HCT116 (cell line): Measurements from ENCODE around the gene DNAJC1. TPM values are rescaled to one million over a fixed set of nuclear protein-coding genes. Genes with fewer than 3 reads are reported as not detected.

Experiments used
- ATAC-seq: fragments of 200-7000 bp; cut with Tn5 transposase; 2 replicates; pipeline ENCODE4 v1.9.1; 2020; ENCODE audit warnings: mild to moderate bottlenecking, moderate library complexity
- BruUV-seq: library from RNA; stranded (reverse); fragments of 400-500 nt; replicated peaks from 2 replicates; lab custom pipeline; 2021; lab: Mats Ljungman, UMichigan
- CTCF ChIA-PET: fragments of 300-600 bp; sonication (Branson Sonifier 250); formaldehyde crosslinking; loops from one replicate; lab custom pipeline; 2021; ENCODE audit warnings: antibody characterized with exemption; lab: Charles Lee
- POLR2A ChIA-PET: fragments of 300-600, 350-600 bp; sonication (Branson Sonifier 250); formaldehyde crosslinking; loops from one replicate; lab custom pipeline; 2021; ENCODE audit warnings: antibody characterized with exemption; lab: Charles Lee
- RAD21 ChIA-PET, 2 experiments: fragments of 300-600 bp; sonication (Branson Sonifier 250); formaldehyde crosslinking; loops; one replicate each; lab custom pipeline; 2023; ENCODE audit warnings: low total read pairs in 2 of 2; ENCODE audit not compliant: uncharacterized antibody in 2 of 2, unreplicated experiment in 2 of 2, low non-redundant PET in 1 of 2; lab: Charles Lee
- DNase-seq: peaks from one replicate; pipeline ENCODE4 v3.0.0-alpha.2; 2010; ENCODE audit warnings: low read depth, low spot score
- H2AFZ ChIP-seq: fragments of 200-600 bp; shearing (Covaris generic), sonication (generic); 2 replicates; pipeline ENCODE4 v1.6.1; 2017; ENCODE audit warnings: low read depth, mixed run types, mixed read lengths, antibody characterized with exemption, low read length; ENCODE audit not compliant: poor library complexity, severe bottlenecking
- H3K27ac ChIP-seq: 2 replicates; pipeline ENCODE4 v1.5.1; 2012; ENCODE audit warnings: low read depth, low read length
- H3K27me3 ChIP-seq: fragments of 200-600 bp; sonication (generic); 2 replicates; pipeline ENCODE4 v1.6.1; 2016; ENCODE audit warnings: mixed run types, low read length, mixed read lengths; ENCODE audit not compliant: insufficient read depth
- H3K36me3 ChIP-seq, 2 experiments: fragments of 200-500 bp in 1 of 2; fragments of 200-600 bp in 1 of 2; sonication (Bioruptor generic) in 1 of 2; sonication (generic) in 1 of 2; 2 replicates each; pipeline versions ENCODE4 v1.5.1 to v1.6.1; 2014 to 2016; ENCODE audit warnings: low read length in 2 of 2, inconsistent platforms in 1 of 2, mixed read lengths in 1 of 2, mixed run types in 1 of 2; ENCODE audit not compliant: insufficient read depth in 2 of 2, control insufficient read depth in 1 of 2
- H3K4me1 ChIP-seq, 2 experiments: fragments of 200-600 bp in 1 of 2; sonication (generic) in 1 of 2; 2 replicates each; pipeline versions ENCODE4 v1.5.1 to v1.6.1; 2012 to 2017; ENCODE audit warnings: low read length in 2 of 2, inconsistent platforms in 1 of 2, mild to moderate bottlenecking in 1 of 2, mixed read lengths in 1 of 2, mixed run types in 1 of 2, moderate library complexity in 1 of 2; ENCODE audit not compliant: insufficient read depth in 2 of 2, control insufficient read depth in 1 of 2
- H3K4me2 ChIP-seq: fragments of 200-600 bp; sonication (generic); 2 replicates; pipeline ENCODE4 v1.6.1; 2017; ENCODE audit warnings: mixed run types, low read length, mixed read lengths
- H3K4me3 ChIP-seq, 2 experiments: fragments of 200-600 bp in 1 of 2; sonication (generic) in 1 of 2; replicated peaks in 1 of 2; 2 replicates each; pipeline ENCODE4 v1.5.1; 2011 to 2016; ENCODE audit warnings: low read length in 2 of 2, control low read depth in 1 of 2, low read depth in 1 of 2, mild to moderate bottlenecking in 1 of 2, mixed read lengths in 1 of 2, mixed run types in 1 of 2
- H3K79me2 ChIP-seq: fragments of 200-600 bp; sonication (generic); 2 replicates; pipeline ENCODE4 v1.6.1; 2017; ENCODE audit warnings: mild to moderate bottlenecking, mixed run types, low read length, moderate library complexity, mixed read lengths; ENCODE audit not compliant: insufficient read depth
- H3K9ac ChIP-seq: fragments of 200-600 bp; sonication (generic); 2 replicates; pipeline ENCODE4 v1.6.1; 2016; ENCODE audit warnings: low read length, mixed read lengths
- H3K9me2 ChIP-seq: fragments of 200-600 bp; sonication (generic), shearing (Covaris generic); 2 replicates; pipeline ENCODE4 v1.6.1; 2017; ENCODE audit warnings: mixed run types, mild to moderate bottlenecking, moderate library complexity; ENCODE audit not compliant: insufficient read depth
- H3K9me3 ChIP-seq, 2 experiments: fragments of 200-500 bp in 1 of 2; fragments of 200-600 bp in 1 of 2; sonication (Bioruptor generic) in 1 of 2; sonication (generic) in 1 of 2; 2 replicates each; pipeline ENCODE4 v1.6.1; 2014 to 2017; ENCODE audit warnings: low read length in 2 of 2, mixed read lengths in 2 of 2, inconsistent platforms in 1 of 2, low read depth in 1 of 2, mild to moderate bottlenecking in 1 of 2, mixed run types in 1 of 2, moderate library complexity in 1 of 2; ENCODE audit not compliant: control insufficient read depth in 1 of 2, insufficient read depth in 1 of 2
- H4K20me1 ChIP-seq: fragments of 200-600 bp; sonication (generic), shearing (Covaris generic); 2 replicates; pipeline ENCODE4 v1.6.1; 2017; ENCODE audit warnings: mixed run types, mild to moderate bottlenecking, moderate library complexity; ENCODE audit not compliant: insufficient read depth
- CBX3 ChIP-seq: IDR thresholded peaks from 2 replicates; pipeline ENCODE4 v1.6.1; 2012; ENCODE audit warnings: low read depth
- CEBPB ChIP-seq: IDR thresholded peaks from 2 replicates; pipeline ENCODE4 v1.6.1; 2012; ENCODE audit warnings: low read depth
- CTCF ChIP-seq, 3 experiments: fragments of 200-600 bp in 1 of 3; sonication (generic) in 1 of 3; IDR thresholded peaks in 2 of 3; conservative IDR thresholded peaks in 1 of 3; 2 replicates each; pipeline ENCODE4 v1.5.1; 2012 to 2017; ENCODE audit warnings: low read depth in 2 of 3, low read length in 2 of 3, antibody characterized with exemption in 1 of 3, borderline replicate concordance in 1 of 3, control low read depth in 1 of 3, mild to moderate bottlenecking in 1 of 3, mixed read lengths in 1 of 3, mixed run types in 1 of 3, moderate library complexity in 1 of 3; ENCODE audit not compliant: insufficient read depth in 1 of 3
- EGR1 ChIP-seq: IDR thresholded peaks from 2 replicates; pipeline ENCODE4 v1.6.1; 2012; ENCODE audit warnings: low read depth
- ELF1 ChIP-seq: IDR thresholded peaks from 2 replicates; pipeline ENCODE4 v1.6.1; 2012; ENCODE audit warnings: low read depth, borderline replicate concordance
- EZH2 ChIP-seq: fragments of 200-600 bp; sonication (generic); IDR thresholded peaks from 2 replicates; pipeline ENCODE4 v1.6.1; 2017; ENCODE audit warnings: antibody characterized with exemption, mixed run types
- EZH2phosphoT487 ChIP-seq: fragments of 200-600 bp; IDR thresholded peaks from 2 replicates; pipeline ENCODE4 v1.6.1; 2018; ENCODE audit warnings: antibody characterized with exemption, borderline replicate concordance
- FOSL1 ChIP-seq: IDR thresholded peaks from 2 replicates; pipeline ENCODE4 v1.6.1; 2012; ENCODE audit warnings: low read depth
- JUND ChIP-seq: IDR thresholded peaks from 2 replicates; pipeline ENCODE4 v1.6.1; 2012
- POLR2AphosphoS5 ChIP-seq: IDR thresholded peaks from 2 replicates; pipeline ENCODE4 v1.6.1; 2011; ENCODE audit warnings: mild to moderate bottlenecking, low read depth, low read length, moderate library complexity
- REST ChIP-seq: IDR thresholded peaks from 2 replicates; pipeline ENCODE4 v1.6.1; 2012; ENCODE audit warnings: low read depth
- SIN3A ChIP-seq: IDR thresholded peaks from 2 replicates; pipeline ENCODE4 v1.6.1; 2012; ENCODE audit warnings: low read depth
- SP1 ChIP-seq: IDR thresholded peaks from 2 replicates; pipeline ENCODE4 v1.6.1; 2012; ENCODE audit warnings: low read depth
- TCF7L2 ChIP-seq: IDR thresholded peaks from 2 replicates; pipeline ENCODE4 v1.7.0; 2011; ENCODE audit warnings: borderline replicate concordance, inconsistent platforms; ENCODE audit not compliant: insufficient read depth, insufficient read length; ENCODE audit errors: extremely low read depth
- YY1 ChIP-seq: IDR thresholded peaks from 2 replicates; pipeline ENCODE4 v1.6.1; 2011; ENCODE audit warnings: low read length, low read depth, moderate library complexity, mild to moderate bottlenecking; ENCODE audit not compliant: insufficient replicate concordance; ENCODE audit errors: extremely low read depth
- ZBTB33 ChIP-seq: IDR thresholded peaks from 2 replicates; pipeline ENCODE4 v1.6.1; 2011; ENCODE audit warnings: mild to moderate bottlenecking, low read length, moderate library complexity; ENCODE audit not compliant: insufficient replicate concordance; ENCODE audit errors: extremely low read depth
- ZFX ChIP-seq: fragments of 450-650 bp; IDR thresholded peaks from 2 replicates; pipeline ENCODE4 v1.6.1; 2017
- ZNF274 ChIP-seq: fragments of 200-500 bp; sonication (Bioruptor generic); IDR thresholded peaks from 2 replicates; pipeline ENCODE4 v1.6.1; 2014; ENCODE audit warnings: mild to moderate bottlenecking, low read depth, low read length, inconsistent platforms
- intact Hi-C: fragments of 100-400 bp; cut with micrococcal nuclease; formaldehyde crosslinking; loops from 2 replicates; pipeline ENCODE4 v1.10.0; 2022
- total RNA-seq: library from RNA; stranded (reverse); gene quantifications from one replicate; pipeline ENCODE4 v1.2.1, GENCODE V29; 2021; ENCODE audit not compliant: unreplicated experiment

Gene DNAJC1
- total RNA-seq, 1 experiment from 2014 or later: 17.9 TPM

GRCh38 chr10:21969326-21970287 lies 33.9 kb downstream of the DNAJC1 start:
- DNase-seq: no peak

More at GRCh38 chr10:21969326-21970287, 33.9 kb downstream of the DNAJC1 start:
- Histone ChIP-seq H3K4me1 (no peaks in the 10 kb centered on the region), H3K4me2 (no peak overlapping the region), H3K9me2 (no peaks in the 10 kb centered on the region; the same call in 1 of the 2 replicates), H3K4me3 (no peak overlapping the region), H3K9me3 (no peaks in the 10 kb centered on the region), H4K20me1 (no peaks in the 10 kb centered on the region), H3K79me2 (peaks cover 7% of the 10 kb centered on the region; the same call in 1 of the 2 replicates), H3K27ac (no peak overlapping the region), H3K9ac (no peak overlapping the region), H3K27me3 (no peaks in the 10 kb centered on the region), H3K36me3 (no peaks in the 10 kb centered on the region), H2AFZ (no peak overlapping the region)
- ChIA-PET POLR2A (no interaction called here), RAD21 (no interaction called here), CTCF (no interaction called here)
- intact Hi-C loops: no loop called here
- no peak for ATAC-seq
- TF ChIP-seq YY1: no peak
- TF ChIP-seq REST: no peak
- TF ChIP-seq TCF7L2: no peak
- no peak for TF ChIP-seq CEBPB
- no peak for TF ChIP-seq ZBTB33
- no peak for TF ChIP-seq CTCF (IDR thresholded peaks at IDR 0.05 in 2 of 3, conservative IDR thresholded peaks at IDR 0.05 in 1 of 3; ENCODE audit: borderline replicate concordance in 1 of 3, insufficient read depth in 1 of 3, low read depth in 2 of 3, low read length in 2 of 3)
- TF ChIP-seq CBX3: no peak
- no peak for TF ChIP-seq SIN3A
- no peak for TF ChIP-seq ELF1
- TF ChIP-seq EZH2: no peak
- no peak for TF ChIP-seq ZFX
- no peak for TF ChIP-seq EGR1
- no peak for TF ChIP-seq JUND
- no peak for TF ChIP-seq POLR2AphosphoS5
- no peak for TF ChIP-seq ZNF274
- TF ChIP-seq FOSL1: no peak
- no peak for TF ChIP-seq EZH2phosphoT487
- no peak for TF ChIP-seq SP1
- BruUV-seq: no TSS peak
